Measurements from ENCODE around the gene MAML1.

GRCh38 chr5:179816796-179817469 lies 84.3 kb downstream of the MAML1 start:
- TF ChIP-seq CTCF (conservative IDR thresholded peaks at IDR 0.05 in 1 of 2, IDR thresholded peaks at IDR 0.05 in 1 of 2; ENCODE audit: low read depth in 1 of 2, low read length in 2 of 2): no peak
- TF ChIP-seq EZH2 (IDR thresholded peaks at IDR 0.05; ENCODE audit: low read length, missing control alignments): no peak
